Peyer's patch (tissue), 4 donors: ENCODE data around the gene CYP4Z1. TPM values are rescaled to one million over a fixed set of nuclear protein-coding genes. Genes with fewer than 3 reads are reported as not detected.
"Not testable (repeated sequence)": the region's sequence is repeated elsewhere in the genome, so short reads cannot be mapped to it uniquely, and the experiment has no call there.

ENCODE experiments used
- DNase-seq, 3 donors: peaks; one replicate each; pipeline ENCODE4 v3.0.0-alpha.2; 2017 to 2019
- H3K27ac ChIP-seq, 4 donors: fragments of 200-600 bp; sonication (generic); one replicate each; pipeline ENCODE4 v1.5.1; 2016 to 2019
- H3K27me3 ChIP-seq, 2 donors: fragments of 200-600 bp; sonication (generic); one replicate each; pipeline ENCODE4 v1.5.1; 2019
- H3K36me3 ChIP-seq, 3 donors: fragments of 200-600 bp; sonication (generic); one replicate each; pipeline ENCODE4 v1.5.1; 2016 to 2019
- H3K4me1 ChIP-seq, 4 donors: fragments of 200-600 bp; sonication (generic); one replicate each; pipeline ENCODE4 v1.5.1; 2016 to 2019
- H3K4me3 ChIP-seq, 4 donors: fragments of 200-600 bp; sonication (generic); 1 replicate in 3 of 4; 2 replicates in 1 of 4; pipeline ENCODE4 v1.5.1; 2016 to 2019; ENCODE audit warnings: mild to moderate bottlenecking in 1 of 4
- H3K9me3 ChIP-seq, 4 donors: fragments of 200-600 bp; sonication (generic); one replicate each; pipeline ENCODE4 v1.5.1; 2016 to 2019; ENCODE audit warnings: mild to moderate bottlenecking in 1 of 4
- CTCF ChIP-seq, 6 experiments: fragments of 450-650 bp in 4 of 6; fragments of 200-600 bp in 2 of 6; sonication (generic) in 1 of 6; IDR thresholded peaks; one replicate each; pipeline ENCODE4 v1.5.1; 2017 to 2019; ENCODE audit warnings: antibody characterized with exemption in 6 of 6, mild to moderate bottlenecking in 3 of 6, moderate library complexity in 1 of 6
- POLR2A ChIP-seq, 2 donors: fragments of 450-650 bp; IDR thresholded peaks; one replicate each; pipeline ENCODE4 v1.5.1; 2017; ENCODE audit warnings: antibody characterized with exemption in 2 of 2, mild to moderate bottlenecking in 2 of 2, moderate library complexity in 2 of 2
- total RNA-seq, 4 donors: library from RNA; depleted of rRNA; stranded (reverse); fragments of >200 nt; gene quantifications; one replicate each; pipeline ENCODE4 v1.1.0, GENCODE V29; 2016

Gene CYP4Z1
- total RNA-seq, 4 donors from 2014 or later, result 0.94 to 3.3 TPM; not detected in 2

GRCh38 chr1:47128221-47128620 lies 61.2 kb downstream of the CYP4Z1 start:
- no peak for TF ChIP-seq CTCF (IDR thresholded peaks at IDR 0.05)
- Histone ChIP-seq H3K9me3 (no peaks in the 10 kb centered on the region), H3K4me3 (no peak overlapping the region), H3K4me1 (no peaks in the 10 kb centered on the region), H3K27ac (no peak overlapping the region), H3K36me3 (no peaks in the 10 kb centered on the region), H3K27me3 (no peaks in the 10 kb centered on the region)
- no peak for DNase-seq

DNA sequence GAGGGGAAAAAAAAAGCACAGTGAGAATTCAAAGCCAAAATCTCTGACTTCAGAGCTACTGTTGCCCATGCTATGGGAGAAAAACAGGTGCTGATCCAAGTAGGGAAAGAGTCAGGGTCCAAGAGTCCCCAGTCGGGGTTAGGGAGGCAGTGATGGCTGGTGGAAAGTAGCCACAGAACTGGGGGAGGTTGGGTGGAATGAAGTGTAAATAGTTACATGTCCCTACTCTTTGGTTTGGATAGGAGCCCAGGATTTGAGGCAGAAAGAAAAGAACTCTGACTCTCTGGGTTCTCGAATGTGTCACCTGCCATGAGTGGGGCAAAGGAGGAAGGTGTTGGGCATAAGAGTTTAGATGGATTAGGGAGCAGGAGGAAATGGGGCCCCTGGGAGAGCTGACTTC lies 61.8 kb downstream of the CYP4Z1 start:
- H3K9me3 ChIP-seq, H3K36me3 ChIP-seq, H3K4me1 ChIP-seq, H3K27ac ChIP-seq, H3K27me3 ChIP-seq, DNase-seq, H3K4me3 ChIP-seq: not testable (repeated sequence)

GRCh38 chr1:47129489-47130230 lies 62.6 kb downstream of the CYP4Z1 start:
- not testable (repeated sequence) for H3K4me3 ChIP-seq, H3K36me3 ChIP-seq, H3K9me3 ChIP-seq, H3K4me1 ChIP-seq, H3K27me3 ChIP-seq, H3K27ac ChIP-seq, DNase-seq

- not testable (repeated sequence) for H3K36me3 ChIP-seq, H3K9me3 ChIP-seq, DNase-seq, H3K4me1 ChIP-seq, H3K27me3 ChIP-seq, H3K27ac ChIP-seq, H3K4me3 ChIP-seq
Measured at GRCh38 chr1:47132665-47133064, 65.6 kb downstream of the CYP4Z1 start.

DNA sequence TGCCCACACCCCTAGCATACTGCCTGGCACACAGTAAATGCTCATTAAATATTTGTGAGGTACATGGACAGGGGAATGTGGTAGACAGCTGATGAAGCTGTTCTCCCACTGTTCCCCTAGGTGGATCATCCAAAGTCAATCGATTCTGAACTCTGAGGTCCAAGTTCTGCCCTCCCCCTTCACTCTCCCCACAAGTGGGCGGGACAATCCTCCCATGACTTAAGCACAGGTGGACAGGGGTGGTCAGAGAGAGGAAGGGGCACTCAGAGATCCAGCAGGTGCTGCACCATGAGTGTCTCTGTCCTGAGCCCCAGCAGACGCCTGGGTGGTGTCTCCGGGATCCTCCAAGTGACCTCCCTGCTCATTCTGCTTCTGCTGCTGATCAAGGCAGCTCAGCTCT lies 70.2 kb downstream of the CYP4Z1 start, which contains the start of gene CYP4A22:
CYP4A22 (plus strand) TSS at position 244 of the 400 bp plus-strand sequence; CDS start at position 289, 45 bp downstream.
- Histone ChIP-seq H3K27ac (no peak within 1 kb of the TSS), H3K36me3 (no peaks in the 10 kb centered on the region), H3K27me3 (no peaks in the 10 kb centered on the region), H3K4me3 (no peak within 1 kb of the TSS), H3K4me1 (no peaks in the 10 kb centered on the region), H3K9me3 (no peaks in the 10 kb centered on the region)
- no peak for DNase-seq
- no peak for TF ChIP-seq CTCF (IDR thresholded peaks at IDR 0.05)
- no peak for TF ChIP-seq POLR2A (IDR thresholded peaks at IDR 0.05)

GRCh38 chr1:47137925-47138615 lies 71.0 kb downstream of the CYP4Z1 start:
- TF ChIP-seq CTCF (IDR thresholded peaks at IDR 0.05), result no peak
- TF ChIP-seq POLR2A (IDR thresholded peaks at IDR 0.05), result no peak
- Histone ChIP-seq H3K36me3 (no peaks in the 10 kb centered on the region), H3K4me1 (no peaks in the 10 kb centered on the region), H3K4me3 (no peak overlapping the region), H3K27ac (no peak overlapping the region), H3K27me3 (no peaks in the 10 kb centered on the region), H3K9me3 (no peaks in the 10 kb centered on the region)
- no peak for DNase-seq

- not testable (repeated sequence) for H3K27me3 ChIP-seq, H3K36me3 ChIP-seq, H3K27ac ChIP-seq, H3K4me3 ChIP-seq, DNase-seq, H3K4me1 ChIP-seq, H3K9me3 ChIP-seq
Measured at GRCh38 chr1:47140358-47140757, 73.3 kb downstream of the CYP4Z1 start.

- not testable (repeated sequence) for DNase-seq
Measured at GRCh38 chr1:47143654-47144053, 76.6 kb downstream of the CYP4Z1 start.

GRCh38 chr1:47146495-47146894 lies 79.5 kb downstream of the CYP4Z1 start:
- not testable (repeated sequence) for H3K36me3 ChIP-seq, H3K4me1 ChIP-seq, H3K27me3 ChIP-seq, H3K27ac ChIP-seq, DNase-seq, H3K9me3 ChIP-seq, H3K4me3 ChIP-seq

More at GRCh38 chr1:47143654-47144053, 76.6 kb downstream of the CYP4Z1 start:
- not testable (repeated sequence) for H3K9me3 ChIP-seq, H3K27ac ChIP-seq, H3K36me3 ChIP-seq, H3K27me3 ChIP-seq, H3K4me1 ChIP-seq, H3K4me3 ChIP-seq
